GM19324 (cell line): ENCODE data around the gene TMPRSS6.
A peak's percentile ranks its signal among the peaks of the same experiment; 100 is the strongest.

Experiments
- ATAC-seq: cut with Tn5 transposase; IDR thresholded peaks from one replicate; pipeline ENCODE4 v1.9.1; 2021; ENCODE audit warnings: mild to moderate bottlenecking, moderate library complexity; ENCODE audit not compliant: unreplicated experiment, low FRiP score

Gene TMPRSS6

DNA sequence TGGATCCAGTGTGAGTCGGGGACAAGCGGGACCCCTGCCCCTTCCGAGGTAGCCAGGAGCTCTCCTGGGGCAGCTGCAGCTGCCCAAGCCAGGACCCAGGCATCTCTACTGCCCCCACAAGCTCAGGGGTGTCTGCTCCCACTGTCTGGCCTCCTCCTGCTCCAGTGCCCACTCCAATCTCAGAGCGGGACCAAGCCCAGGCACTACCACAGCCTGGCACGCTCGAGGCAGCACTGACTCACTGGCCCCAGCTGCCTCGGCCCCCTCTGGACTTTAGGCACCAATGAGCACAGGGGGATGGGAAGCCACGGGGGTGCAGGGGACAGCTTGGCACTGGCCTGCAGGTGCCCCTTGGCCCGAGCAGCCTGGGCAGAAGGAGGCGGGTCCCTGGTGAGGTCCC is 32.0 kb upstream of the TMPRSS6 start:
- no peak for ATAC-seq

GRCh38 chr22:37140686-37141323 is 31.3 kb upstream of the TMPRSS6 start:
- ATAC-seq = no peak

GRCh38 chr22:37139762-37140161 is 30.2 kb upstream of the TMPRSS6 start:
- ATAC-seq = no peak

GRCh38 chr22:37138849-37139561 is 29.5 kb upstream of the TMPRSS6 start:
- ATAC-seq = no peak

DNA sequence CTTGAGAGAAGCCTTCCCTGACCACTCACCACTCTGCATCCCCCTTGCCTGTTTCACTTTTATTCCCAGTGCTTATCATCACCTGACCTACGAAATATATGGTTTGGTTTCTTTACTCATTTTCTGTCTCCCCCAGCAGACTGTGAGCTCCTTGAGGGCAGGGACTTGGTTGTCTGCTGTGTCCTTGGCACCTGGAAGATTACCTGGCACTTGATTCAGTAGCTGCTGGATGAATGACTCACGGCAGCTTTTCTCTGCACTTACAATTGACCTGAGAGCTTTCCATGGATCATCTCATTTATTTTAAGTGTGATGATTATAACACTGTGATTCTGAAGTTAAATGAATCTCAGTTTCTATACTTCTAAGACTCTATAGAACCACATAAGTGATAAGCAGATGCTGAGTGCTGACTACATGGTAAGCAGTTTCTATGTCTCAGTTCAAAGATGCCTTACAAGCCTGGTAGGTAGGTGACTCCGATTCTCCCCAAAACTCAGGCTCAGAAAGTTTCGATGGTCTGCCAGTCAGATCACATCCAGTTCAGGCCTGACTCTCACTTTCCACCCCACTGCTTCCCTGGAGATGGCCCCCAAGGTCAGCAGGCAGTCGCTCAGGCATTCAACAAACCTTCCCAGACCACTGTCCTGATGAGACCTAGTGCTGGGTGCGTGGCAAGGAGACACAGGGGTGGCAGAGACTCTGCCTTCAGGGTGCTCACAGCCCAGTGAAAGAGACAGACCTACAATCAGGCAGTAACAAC is 28.6 kb upstream of the TMPRSS6 start:
- ATAC-seq = no peak

DNA sequence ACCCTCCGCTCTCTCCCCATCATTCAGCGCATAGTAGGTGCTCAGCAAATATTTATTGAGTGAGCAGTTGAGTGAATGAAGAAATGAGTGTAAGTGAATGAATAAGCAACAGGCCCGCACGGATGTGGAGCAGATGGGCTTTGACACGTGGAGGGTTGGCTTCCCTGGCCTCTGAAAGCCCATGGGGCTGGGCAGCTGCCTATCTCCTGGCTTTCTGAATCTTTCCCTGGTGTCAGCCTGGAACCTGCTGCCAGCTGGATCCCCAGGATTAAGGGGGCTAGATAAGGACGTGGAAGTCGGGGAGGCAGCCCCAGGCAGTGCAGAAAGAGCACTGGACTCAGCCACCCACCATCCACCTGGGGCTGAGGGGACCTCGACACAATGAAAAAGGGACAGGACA is 27.6 kb upstream of the TMPRSS6 start:
- ATAC-seq = no peak

GRCh38 chr22:37135023-37135422 is 25.5 kb upstream of the TMPRSS6 start:
- ATAC-seq = no peak

DNA sequence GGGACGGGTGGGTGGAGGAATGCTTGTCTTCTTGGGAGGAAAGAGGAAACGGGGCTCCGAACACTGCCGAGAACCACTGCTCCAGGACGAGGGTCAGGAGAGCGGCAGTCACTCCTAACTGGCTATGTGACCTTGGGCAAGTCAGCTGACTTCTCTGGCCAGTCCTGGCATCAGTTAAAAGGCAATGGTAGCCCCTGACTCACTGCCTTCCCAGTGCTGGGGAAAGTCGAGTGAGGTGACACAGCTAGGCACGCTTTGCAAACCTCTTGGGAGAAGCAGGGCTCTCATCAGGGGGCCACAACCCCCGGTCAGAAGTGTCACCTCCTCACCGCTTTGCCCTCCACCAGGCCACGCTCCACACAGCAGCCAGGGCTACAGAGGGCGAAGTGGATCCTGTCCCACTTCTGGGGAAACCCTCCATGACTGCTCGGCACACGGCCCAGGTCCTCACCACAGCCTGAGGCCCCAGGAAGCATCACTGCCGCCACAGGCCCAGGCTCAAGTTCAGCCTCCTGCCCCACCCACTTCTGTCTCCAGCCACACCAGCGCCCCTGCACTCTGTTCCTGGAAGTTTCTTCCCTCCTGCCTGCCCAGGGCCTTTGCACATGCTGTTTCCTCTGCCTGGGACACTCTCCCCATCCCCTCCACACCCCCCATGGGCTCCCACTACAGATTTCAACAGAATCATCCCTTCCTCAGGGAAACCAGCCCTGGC is 23.9 kb upstream of the TMPRSS6 start:
- ATAC-seq = no peak

DNA sequence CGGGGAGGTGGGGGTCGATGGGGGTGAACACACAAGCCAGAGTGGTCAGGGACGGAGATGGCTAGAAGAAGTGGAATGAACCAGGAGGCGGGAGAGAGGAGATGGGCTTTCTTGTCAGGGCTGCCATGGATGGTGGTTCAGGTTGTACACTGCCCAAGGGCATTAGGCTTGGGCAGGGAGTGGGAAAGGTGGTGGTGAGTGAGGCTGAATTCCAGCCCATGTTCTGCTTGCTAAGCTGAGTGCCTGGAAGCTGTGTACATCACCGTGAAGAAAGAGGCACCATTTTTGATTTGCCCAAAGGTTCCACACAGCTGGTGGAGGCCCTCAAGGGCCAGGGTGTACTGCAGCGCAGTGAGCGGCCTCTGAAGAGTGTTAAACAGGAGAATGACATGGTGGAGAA is 23.3 kb upstream of the TMPRSS6 start:
- no peak for ATAC-seq

DNA sequence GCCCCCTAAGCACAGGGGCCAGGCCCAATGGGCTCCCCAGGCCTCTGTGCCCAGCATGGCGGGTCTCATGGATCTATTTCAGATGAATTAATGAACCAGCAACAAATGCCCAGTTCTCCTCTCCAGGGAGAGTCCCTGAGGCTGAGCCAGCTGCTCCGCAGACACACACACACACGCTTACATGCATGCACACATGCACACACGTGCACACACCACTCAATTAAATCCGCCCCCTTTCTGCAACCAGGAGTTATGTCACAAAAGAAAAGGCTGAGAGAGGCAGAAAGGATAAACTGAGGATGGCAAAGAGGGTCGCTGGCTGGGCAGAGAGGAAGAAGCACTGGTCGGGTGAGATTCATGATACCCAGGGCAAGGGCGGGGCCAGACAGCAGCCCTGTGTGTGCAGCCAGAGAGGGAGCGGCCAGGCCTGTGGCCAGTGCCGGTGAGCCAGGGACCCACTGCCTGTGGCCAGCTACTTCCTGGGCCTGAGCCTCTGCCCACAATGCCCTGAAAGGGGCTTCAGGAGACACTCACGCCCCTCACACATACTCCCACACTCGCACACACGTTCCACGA is 20.4 kb upstream of the TMPRSS6 start:
- ATAC-seq = no peak

- no peak for ATAC-seq
Measured at GRCh38 chr22:37128555-37129281, 19.2 kb upstream of the TMPRSS6 start.

- ATAC-seq = no peak
Measured at GRCh38 chr22:37127350-37127878, 17.9 kb upstream of the TMPRSS6 start.

GRCh38 chr22:37126882-37127281 is 17.4 kb upstream of the TMPRSS6 start:
- no peak for ATAC-seq

GRCh38 chr22:37126383-37126782 is 16.9 kb upstream of the TMPRSS6 start:
- no peak for ATAC-seq

- no peak for ATAC-seq
Measured at GRCh38 chr22:37123649-37124048, 14.1 kb upstream of the TMPRSS6 start.

DNA sequence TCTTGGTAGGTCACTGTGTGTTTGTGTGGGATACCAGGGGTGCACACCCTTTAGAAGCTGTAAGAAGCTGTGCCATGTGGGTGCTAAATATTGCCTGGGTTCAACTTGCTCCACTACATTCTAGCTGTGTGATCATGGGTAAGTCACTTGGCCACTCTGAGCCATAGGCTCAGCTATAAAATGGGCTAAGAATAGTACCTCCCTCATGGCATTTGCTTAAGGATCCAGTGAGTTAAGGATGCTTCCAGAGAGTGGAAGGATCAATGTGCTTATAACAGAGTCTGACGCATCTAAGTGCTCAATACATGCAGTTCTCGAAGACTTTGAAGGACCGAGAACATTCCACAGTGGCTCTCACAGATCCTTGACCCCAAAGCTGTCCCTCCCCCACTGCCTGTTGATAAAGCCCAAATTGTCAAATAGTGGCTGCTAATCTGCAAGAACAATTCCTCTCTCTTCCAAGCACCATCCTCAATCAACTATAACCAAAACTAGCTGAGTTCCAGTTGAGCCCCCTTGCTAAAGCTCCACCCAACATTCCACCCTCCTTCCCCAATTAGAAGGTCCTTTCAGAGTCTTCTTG is 13.2 kb upstream of the TMPRSS6 start:
- no peak for ATAC-seq

DNA sequence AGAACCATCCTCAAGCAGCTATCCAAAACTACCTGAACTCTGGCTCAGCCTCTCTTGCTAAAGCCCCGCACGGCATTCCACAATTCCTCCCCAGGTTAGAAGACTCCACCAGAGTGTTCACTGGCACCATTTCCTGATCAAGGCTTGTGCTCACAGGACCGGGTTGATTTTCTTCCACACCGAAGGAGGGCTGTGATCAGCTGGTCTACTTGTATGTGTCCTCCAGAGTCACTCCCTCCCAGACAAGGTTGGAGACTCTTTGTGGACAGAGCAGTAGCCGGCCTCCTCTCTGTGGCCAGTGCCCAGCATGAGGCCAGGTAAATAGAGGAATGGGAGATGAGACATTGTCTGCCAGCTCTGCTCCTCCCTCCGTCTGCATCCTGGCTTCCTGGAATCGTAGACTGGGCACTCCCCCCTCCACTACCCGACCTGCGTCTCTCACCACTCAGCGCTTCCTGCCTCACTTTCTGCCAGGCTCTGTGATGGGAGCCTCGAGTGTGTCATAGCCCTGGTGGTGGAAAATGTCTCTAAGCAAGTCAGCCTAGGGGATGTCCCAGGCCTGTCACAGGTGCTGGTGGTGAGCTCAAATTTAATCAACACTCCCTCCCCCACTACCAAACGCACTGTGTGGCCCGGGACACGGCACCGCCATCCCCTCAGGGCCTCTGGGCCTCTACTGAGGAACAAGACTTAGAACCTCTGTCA is 12.5 kb upstream of the TMPRSS6 start:
- peak; percentile 68 for ATAC-seq

- no peak for ATAC-seq
Measured at GRCh38 chr22:37120569-37121340, 11.2 kb upstream of the TMPRSS6 start.
